ENCODE measurements around the gene PPP1R14B. TPM values are rescaled to one million over a fixed set of nuclear protein-coding genes. Genes with fewer than 3 reads are reported as not detected.

Gene PPP1R14B
- 89.6 and 110 TPM in 2 replicates for total RNA-seq

GRCh38 chr11:64246871-64247728, at the start of gene PPP1R14B:
TSS of gene PPP1R14B (minus strand) at chr11:64246943. CDS start at chr11:64246673, 270 bp downstream.

GRCh38 chr11:64291262-64291751, 44.6 kb upstream of the PPP1R14B start, which contains the start of gene KCNK4:
TSS of gene KCNK4 (plus strand) at chr11:64291302. CDS start at chr11:64293019, 1,717 bp downstream.

GRCh38 chr11:64284962-64285884, 38.5 kb upstream of the PPP1R14B start, which contains the start of gene GPR137:
TSS of gene GPR137 (plus strand) at chr11:64285848. CDS start at chr11:64286525, 677 bp downstream.

GRCh38 chr11:64284048-64284961, 37.6 kb upstream of the PPP1R14B start, which contains the start of gene BAD:
TSS of gene BAD (minus strand) at chr11:64284665. CDS start at chr11:64284368, 297 bp downstream.

GRCh38 chr11:64251016-64251752, 4.4 kb upstream of the PPP1R14B start, which contains the start of gene PLCB3:
TSS of gene PLCB3 (plus strand) at chr11:64251530. CDS start at chr11:64251650, 120 bp downstream.

GRCh38 chr11:64240435-64241240, 6.1 kb downstream of the PPP1R14B start, which contains the start of gene FKBP2:
TSS of gene FKBP2 (plus strand) at chr11:64241095. CDS start at chr11:64242388, 1,293 bp downstream.

GRCh38 chr11:64233913-64234586, 12.7 kb downstream of the PPP1R14B start, which contains the start of gene VEGFB:
TSS of gene VEGFB (plus strand) at chr11:64234584. CDS start at chr11:64234834, 250 bp downstream.

GRCh38 chr11:64230171-64230984, 16.4 kb downstream of the PPP1R14B start, which contains the start of gene DNAJC4:
TSS of gene DNAJC4 (plus strand) at chr11:64230548. CDS start at chr11:64230855, 307 bp downstream.

GRCh38 chr11:64225608-64226506, 20.9 kb downstream of the PPP1R14B start, which contains the start of the genes NUDT22 and TRPT1:
TSS of gene NUDT22 (plus strand) at chr11:64226274. CDS start at chr11:64226653, 379 bp downstream.
TSS of gene TRPT1 (minus strand) at chr11:64226186. CDS start at chr11:64225860, 326 bp downstream.

GRCh38 chr11:64206457-64207255, 40.1 kb downstream of the PPP1R14B start, which contains the start of gene FERMT3:
TSS of gene FERMT3 (plus strand) at chr11:64206721. CDS start at chr11:64207365, 644 bp downstream.

Other genes starting within 250 kb of the PPP1R14B start
- not detected in 2 replicates for gene FLRT1, start 211.0 kb downstream of the PPP1R14B start, total RNA-seq
- gene MACROD1, start 80.8 kb downstream of the PPP1R14B start, total RNA-seq = 19.3 and 22.3 TPM in 2 replicates
- 112 and 116 TPM in 2 replicates for gene STIP1, start 60.8 kb downstream of the PPP1R14B start, total RNA-seq
- gene FERMT3, start 40.2 kb downstream of the PPP1R14B start, total RNA-seq = 7.2 and 9.3 TPM in 2 replicates
- 19.5 and 25.5 TPM in 2 replicates for gene TRPT1, start 20.8 kb downstream of the PPP1R14B start, total RNA-seq
- gene NUDT22, start 20.7 kb downstream of the PPP1R14B start, total RNA-seq = 27.1 and 40.1 TPM in 2 replicates
- gene DNAJC4, start 16.4 kb downstream of the PPP1R14B start, total RNA-seq = 13.8 and 14.1 TPM in 2 replicates
- 13.7 and 19.8 TPM in 2 replicates for gene VEGFB, start 12.4 kb downstream of the PPP1R14B start, total RNA-seq
- 71.8 and 72.9 TPM in 2 replicates for gene FKBP2, start 5.8 kb downstream of the PPP1R14B start, total RNA-seq
- gene PLCB3, start 4.6 kb upstream of the PPP1R14B start, total RNA-seq = 14.6 and 15.3 TPM in 2 replicates
- gene BAD, start 37.7 kb upstream of the PPP1R14B start, total RNA-seq = 46.2 and 69.0 TPM in 2 replicates
- gene GPR137, start 38.9 kb upstream of the PPP1R14B start, total RNA-seq = 6.0 and 7.7 TPM in 2 replicates
- not detected in 2 replicates for gene KCNK4, start 44.4 kb upstream of the PPP1R14B start, total RNA-seq
- gene CATSPERZ, start 53.4 kb upstream of the PPP1R14B start, total RNA-seq = 0.11 TPM in 1 of 2 replicates, not detected in the other
- gene ESRRA, start 58.6 kb upstream of the PPP1R14B start, total RNA-seq = 42.8 and 56.0 TPM in 2 replicates
- 231 and 235 TPM in 2 replicates for gene TRMT112, start 70.6 kb upstream of the PPP1R14B start, total RNA-seq
- gene PRDX5, start 71.2 kb upstream of the PPP1R14B start, total RNA-seq = 194 and 276 TPM in 2 replicates
- gene CCDC88B, start 93.3 kb upstream of the PPP1R14B start, total RNA-seq = 1.0 and 1.5 TPM in 2 replicates
- gene RPS6KA4, start 112.2 kb upstream of the PPP1R14B start, total RNA-seq = 25.1 and 26.0 TPM in 2 replicates